ENCODE results near the gene RGL3.
A peak's percentile ranks its signal among the peaks of the same experiment; 100 is the strongest.
"Not testable (repeated sequence)": the region's sequence is repeated elsewhere in the genome, so short reads cannot be mapped to it uniquely, and the experiment has no call there.

RGL3 gene

DNA sequence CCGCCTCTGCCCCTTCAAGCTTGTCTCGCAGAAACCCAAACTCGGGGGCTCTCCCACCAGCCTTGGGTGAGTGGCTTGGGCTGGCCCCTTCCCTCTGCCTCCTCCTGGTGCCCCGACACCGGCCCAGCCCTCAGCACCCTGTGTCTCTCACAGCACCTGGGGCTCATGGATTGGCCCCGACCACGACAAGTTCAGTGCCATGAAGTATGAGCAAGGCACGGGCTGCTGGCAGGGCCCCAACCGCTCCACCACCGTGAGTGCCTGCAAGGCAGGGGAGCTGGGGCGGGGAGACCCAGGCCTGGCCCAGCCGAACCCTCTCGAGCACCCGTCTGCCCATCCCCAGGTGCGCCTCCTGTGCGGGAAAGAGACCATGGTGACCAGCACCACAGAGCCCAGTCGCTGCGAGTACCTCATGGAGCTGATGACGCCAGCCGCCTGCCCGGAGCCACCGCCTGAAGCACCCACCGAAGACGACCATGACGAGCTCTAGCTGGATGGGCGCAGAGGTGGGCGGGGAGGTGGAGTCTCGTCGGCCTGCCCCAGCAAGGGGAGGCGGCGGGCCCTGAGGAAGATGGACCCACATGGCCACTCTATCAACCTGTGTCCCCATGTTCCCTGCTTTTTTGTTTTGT is 29.9 kb upstream of the RGL3 start:
- no peak for DNase-seq (ENCODE audit: low read depth in 2 of 2)

- no peak for DNase-seq (ENCODE audit: low read depth in 2 of 2)
Observed at GRCh38 chr19:11448410-11448809, 29.3 kb upstream of the RGL3 start.

DNA sequence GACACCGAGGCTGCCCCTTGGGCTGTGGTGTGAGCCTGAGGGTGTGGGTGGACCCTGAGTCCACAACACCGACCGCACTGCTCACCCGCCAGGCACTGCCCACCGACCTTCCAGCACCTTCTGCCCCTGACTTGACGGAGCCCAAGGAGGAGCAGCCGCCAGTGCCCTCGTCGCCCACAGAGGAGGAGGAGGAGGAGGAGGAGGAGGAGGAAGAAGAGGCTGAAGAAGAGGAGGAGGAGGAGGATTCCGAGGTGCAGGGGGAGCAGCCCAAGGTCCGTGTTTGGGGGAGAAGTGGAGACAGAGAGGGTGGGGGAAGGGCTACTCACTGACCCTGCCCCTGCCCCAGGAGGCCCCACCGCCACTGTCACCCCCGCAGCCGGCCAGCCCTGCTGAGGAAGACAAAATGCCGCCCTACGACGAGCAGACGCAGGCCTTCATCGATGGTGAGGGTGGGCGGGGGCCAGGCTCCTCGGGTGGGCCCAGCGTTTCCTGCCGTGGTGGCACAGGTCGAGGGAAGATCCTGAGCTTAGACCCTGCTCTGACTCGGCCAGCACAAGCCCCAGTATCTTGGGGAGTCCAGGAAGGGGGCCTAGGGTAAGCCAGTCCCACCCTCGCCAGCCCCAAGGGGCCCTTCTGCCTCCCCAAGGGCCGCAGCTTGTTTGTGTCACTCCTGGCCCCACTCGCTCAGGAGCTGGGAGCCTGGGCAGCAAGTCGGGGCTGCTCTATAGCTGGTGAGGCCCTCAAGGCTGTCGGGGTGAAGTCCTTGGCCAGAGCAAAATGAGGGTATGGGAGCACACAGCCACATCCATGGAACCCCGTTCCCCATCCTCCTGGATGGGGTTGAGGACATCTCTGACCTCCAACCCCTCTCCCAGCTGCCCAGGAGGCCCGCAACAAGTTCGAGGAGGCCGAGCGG is 28.5 kb upstream of the RGL3 start:
- DNase-seq (ENCODE audit: low read depth in 2 of 2), result no peak

GRCh38 chr19:11446652-11447301 is 27.7 kb upstream of the RGL3 start:
- peak; percentile 16 to 40 for DNase-seq (ENCODE audit: low read depth in 2 of 2)

DNA sequence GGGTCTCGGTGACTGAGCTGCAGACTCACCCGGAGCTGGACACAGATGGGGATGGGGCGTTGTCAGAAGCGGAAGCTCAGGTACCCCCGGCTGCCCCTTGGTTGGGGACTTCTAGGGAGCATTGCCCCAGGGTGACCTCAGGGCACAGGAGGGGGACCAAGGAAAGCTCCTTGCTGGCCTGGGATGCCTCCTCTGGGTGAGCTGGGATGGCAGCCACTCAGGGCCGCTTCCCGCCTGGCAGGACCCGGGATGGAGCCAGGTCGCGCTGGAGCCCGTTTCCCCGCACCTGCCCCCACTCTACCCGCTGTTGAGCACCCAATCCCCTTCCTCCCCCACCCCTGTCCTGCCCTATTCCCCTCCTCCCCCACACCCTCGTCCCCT is 27.1 kb upstream of the RGL3 start:
- DNase-seq (ENCODE audit: low read depth in 2 of 2), result no peak

- DNase-seq (ENCODE audit: low read depth in 2 of 2), result no peak
Observed at GRCh38 chr19:11445141-11445540, 26.0 kb upstream of the RGL3 start.

- no peak for DNase-seq (ENCODE audit: low read depth in 2 of 2)
Observed at GRCh38 chr19:11444059-11444458, 24.9 kb upstream of the RGL3 start.

DNA sequence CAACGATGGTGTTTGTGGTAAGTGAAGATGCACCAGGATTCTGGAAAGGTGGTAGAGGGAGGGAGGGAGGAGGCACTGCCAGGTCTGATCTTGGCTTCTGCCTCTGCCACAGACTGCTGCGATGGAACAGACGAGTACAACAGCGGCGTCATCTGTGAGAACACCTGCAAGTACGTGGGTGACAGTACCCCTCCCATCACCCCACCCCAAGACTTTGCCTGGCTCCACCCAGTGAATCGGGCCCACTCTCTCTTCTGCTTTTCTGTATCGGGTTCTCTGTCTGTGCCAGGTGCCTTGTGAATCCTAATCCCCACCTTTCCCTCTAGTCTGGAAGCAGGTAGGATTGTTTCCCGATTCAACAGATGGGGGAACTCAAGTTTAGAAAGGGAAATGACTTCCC is 18.8 kb upstream of the RGL3 start:
- DNase-seq (ENCODE audit: low read depth in 2 of 2), result no peak

DNA sequence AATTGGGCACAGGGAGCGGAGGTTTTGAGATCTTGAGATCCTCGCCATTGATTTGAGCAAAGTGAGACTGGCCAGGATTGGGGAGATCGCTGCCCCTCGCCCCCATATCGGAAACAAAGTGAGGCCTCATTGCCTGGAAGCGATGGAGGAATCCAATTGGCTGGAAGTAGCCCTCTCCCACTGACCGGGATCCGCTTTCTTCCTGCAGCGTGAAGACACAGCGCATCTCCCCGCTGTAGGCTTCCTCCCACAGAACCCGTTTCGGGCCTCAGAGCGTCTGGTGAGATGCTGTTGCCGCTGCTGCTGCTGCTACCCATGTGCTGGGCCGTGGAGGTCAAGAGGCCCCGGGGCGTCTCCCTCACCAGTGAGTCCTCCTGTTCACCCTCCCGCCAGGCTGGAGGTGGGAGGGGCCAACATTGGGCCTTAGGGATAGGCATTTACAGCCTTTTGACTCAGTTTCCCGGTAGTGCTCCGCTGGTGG is 16.8 kb upstream of the RGL3 start:
- no peak for DNase-seq (ENCODE audit: low read depth in 2 of 2)

DNA sequence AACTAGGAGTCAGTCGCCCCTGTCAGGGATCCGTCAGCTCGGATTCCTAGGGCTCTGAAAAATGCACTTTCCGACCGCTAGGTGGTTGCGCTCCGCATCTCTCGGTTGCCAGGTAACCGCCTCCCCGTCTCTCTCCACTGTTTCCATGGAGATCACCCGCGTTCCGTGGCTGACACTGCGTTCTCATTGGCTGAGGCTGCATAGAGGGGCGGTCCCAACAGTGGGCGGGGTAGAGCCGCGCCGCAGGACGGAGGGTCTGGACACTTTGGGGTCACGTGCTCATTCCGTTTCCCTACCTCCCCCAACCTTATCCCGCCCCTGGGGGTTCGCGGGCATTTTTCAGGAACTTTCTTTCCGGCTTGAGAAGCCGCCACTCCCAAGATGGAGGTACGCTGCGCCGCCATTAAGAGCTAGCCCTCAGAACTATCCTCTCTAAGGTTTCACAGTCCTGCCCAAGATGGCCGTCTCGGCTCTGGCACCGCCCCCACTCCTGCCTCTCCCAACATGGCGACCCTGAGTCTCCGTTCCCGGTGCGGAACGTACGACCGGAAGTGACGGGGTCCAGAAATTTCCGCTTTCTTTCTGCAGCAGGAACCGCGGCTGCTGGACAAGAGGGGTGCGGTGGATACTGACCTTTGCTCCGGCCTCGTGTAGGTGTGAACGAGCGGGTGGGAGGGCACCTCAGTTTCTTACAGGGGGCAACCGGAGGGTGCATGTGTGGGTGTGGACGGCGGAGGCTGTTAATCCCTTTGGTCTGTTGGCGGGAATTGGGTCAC is 16.1 kb upstream of the RGL3 start, which contains the start of the genes ODAD3 and PRKCSH:
TSS of gene ODAD3 (minus strand) at position 65 of the 776 bp plus-strand sequence. CDS start 105 bp downstream, outside the sequence.
TSS of gene PRKCSH (plus strand) at position 579 of the 776 bp plus-strand sequence. CDS start 483 bp downstream, outside the sequence.
- peak; percentile 97 to 99 for DNase-seq (ENCODE audit: low read depth in 2 of 2)

- no peak for DNase-seq (ENCODE audit: low read depth in 2 of 2)
Observed at GRCh38 chr19:11434703-11435056, 15.6 kb upstream of the RGL3 start.

DNA sequence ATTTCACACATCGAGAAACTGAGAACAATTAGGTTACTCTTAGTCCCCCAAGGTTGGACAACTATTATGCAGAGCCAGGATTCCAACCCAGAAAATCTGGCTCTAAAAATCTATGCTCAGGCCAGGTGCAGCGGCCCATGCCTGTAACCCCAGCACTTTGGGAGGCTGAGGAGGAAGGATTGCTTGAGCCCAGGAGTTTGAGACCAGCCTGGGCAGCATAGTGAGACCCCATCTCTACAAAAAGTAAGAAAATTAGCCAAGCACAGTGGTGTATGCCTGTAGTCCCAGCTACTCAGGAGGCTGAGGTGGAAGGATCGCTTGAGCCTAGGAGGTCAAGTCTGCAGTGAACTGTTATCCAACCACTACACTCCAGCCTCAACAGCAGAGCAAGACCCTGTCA is 14.4 kb upstream of the RGL3 start:
- DNase-seq (ENCODE audit: low read depth in 2 of 2), result not testable (repeated sequence)

DNA sequence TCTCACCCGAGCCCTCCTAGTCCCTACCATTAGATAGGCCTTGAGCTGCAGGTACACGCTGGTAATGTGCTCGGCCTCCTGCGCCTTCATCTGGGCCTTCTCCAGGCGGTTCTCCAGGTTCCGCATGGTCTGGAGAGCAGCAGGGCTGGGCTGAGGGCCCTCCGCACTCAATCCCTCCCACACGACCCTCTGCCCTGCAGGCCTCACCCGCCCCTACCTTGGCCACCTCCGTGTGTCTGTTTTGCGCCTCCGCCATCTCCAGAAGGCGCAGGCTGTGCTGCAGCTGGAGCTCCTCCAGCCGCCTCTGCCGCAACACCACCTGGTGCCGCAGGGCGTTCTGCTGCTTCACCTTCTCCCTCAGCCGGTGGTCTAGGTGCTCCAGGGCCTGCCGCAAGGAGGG is 7.5 kb upstream of the RGL3 start:
- DNase-seq (ENCODE audit: low read depth in 2 of 2), result no peak

DNA sequence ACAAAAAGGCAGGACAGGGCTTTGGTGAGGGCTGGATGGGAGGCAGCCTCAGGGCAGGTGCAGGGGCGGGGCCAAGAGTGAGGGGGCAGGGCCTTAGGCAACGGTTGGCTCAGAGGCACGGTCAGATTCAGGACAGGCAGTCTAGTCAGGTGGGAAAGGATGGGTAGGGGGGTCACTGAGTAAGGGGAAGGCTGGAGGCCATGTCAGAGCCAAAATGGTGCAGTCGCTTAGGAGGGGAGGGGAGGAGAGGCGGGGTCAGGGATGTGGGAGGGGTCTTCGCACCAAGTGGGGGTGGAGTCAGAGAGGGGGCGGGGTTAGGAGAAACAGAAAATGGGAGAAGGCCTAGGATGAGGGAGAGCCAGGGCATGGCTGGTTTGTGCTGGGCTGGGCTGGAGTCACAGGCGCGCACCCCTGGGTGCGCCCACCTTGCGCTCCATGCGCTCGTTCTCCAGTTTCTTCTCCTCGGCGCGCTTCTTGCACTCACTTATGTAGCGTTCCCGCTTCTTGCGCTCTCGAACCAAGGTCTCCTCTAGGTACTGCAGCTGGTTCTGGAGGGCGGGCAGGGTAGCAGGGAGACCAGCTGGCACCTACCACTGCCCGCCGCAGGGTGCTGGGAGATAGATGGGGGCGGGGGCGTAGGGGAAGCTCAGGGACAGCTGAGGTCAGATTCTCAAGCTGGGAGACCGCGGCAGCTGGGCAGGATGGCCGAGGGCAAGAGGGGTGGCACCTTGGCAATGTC is 6.8 kb upstream of the RGL3 start:
- DNase-seq (ENCODE audit: low read depth in 2 of 2), result no peak

DNA sequence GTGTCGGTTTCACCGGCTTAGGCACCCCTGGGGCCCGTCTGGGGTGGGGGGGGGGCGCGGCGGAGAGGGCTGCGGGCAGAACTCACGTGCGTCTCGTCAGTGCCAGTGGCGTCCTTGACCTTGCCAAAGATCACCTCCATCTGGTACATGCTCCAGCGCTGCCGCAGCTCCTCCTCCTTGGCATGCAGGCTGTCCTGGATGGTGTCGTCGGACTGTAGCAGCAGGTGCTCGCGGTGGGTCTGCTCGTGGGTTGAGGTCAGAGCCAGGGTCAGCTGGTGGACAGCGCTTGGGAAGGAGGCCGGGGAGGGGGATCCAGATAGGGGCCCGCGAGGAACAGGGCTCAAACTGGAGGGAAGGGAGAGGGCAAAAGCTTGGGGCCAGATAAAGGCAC is 4.7 kb upstream of the RGL3 start:
- DNase-seq (ENCODE audit: low read depth in 2 of 2), result no peak

- DNase-seq (ENCODE audit: low read depth in 2 of 2), result no peak
Observed at GRCh38 chr19:11423164-11423790, 4.2 kb upstream of the RGL3 start.

- DNase-seq (ENCODE audit: low read depth in 2 of 2), result peak; percentile 58 to 62
Observed at GRCh38 chr19:11422163-11423065, 3.3 kb upstream of the RGL3 start.

GRCh38 chr19:11421371-11422098 is 2.4 kb upstream of the RGL3 start:
- DNase-seq (ENCODE audit: low read depth in 2 of 2), result peak in 1 of 2 donors; percentile 54
